Measurements from ENCODE around the gene ZBTB22.
A peak's percentile ranks its signal among the peaks of the same experiment; 100 is the strongest.
"Not testable (repeated sequence)": the region's sequence is repeated elsewhere in the genome, so short reads cannot be mapped to it uniquely, and the experiment has no call there.

ZBTB22 gene

GRCh38 chr6:33317669-33318425, at the start of gene ZBTB22:
TSS of gene ZBTB22 (minus strand) at chr6:33317744. CDS start at chr6:33316916, 828 bp downstream.
- peak; percentile 53 to 100 (median 98) for DNase-seq

DNA sequence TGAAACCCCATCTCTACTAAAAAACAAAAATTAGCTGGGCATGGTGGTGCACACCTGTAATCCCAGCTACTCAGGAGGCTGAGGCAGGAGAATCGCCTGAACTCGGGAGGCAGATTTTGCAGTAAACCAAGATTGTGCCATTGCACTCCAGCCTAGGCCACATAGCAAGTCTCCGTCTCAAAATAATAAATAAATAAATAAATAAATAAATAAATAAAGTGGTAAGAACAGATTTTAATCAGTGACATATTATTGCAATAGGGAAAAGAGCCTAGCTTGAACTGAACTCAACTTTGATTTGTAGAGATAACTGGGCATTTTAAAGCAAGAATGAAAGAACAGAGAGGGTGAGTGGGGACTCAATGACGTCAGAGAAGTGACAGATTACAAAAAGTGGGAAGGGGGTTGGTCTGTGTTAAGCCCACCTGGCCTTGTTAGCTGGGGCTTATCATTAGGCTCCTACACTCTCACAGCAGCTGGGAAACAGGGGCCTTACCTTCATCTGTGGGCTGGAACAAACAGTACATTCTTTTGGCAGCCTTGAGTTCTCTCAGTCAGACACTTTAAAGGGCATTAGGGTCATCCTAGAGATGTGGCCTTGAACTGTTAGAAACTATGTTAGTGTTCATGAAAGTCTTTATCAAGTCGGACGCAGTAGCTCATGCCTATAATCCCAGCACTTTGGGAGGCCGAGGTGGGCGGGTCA, 49.6 kb upstream of the ZBTB22 start:
- no peak for DNase-seq

DNA sequence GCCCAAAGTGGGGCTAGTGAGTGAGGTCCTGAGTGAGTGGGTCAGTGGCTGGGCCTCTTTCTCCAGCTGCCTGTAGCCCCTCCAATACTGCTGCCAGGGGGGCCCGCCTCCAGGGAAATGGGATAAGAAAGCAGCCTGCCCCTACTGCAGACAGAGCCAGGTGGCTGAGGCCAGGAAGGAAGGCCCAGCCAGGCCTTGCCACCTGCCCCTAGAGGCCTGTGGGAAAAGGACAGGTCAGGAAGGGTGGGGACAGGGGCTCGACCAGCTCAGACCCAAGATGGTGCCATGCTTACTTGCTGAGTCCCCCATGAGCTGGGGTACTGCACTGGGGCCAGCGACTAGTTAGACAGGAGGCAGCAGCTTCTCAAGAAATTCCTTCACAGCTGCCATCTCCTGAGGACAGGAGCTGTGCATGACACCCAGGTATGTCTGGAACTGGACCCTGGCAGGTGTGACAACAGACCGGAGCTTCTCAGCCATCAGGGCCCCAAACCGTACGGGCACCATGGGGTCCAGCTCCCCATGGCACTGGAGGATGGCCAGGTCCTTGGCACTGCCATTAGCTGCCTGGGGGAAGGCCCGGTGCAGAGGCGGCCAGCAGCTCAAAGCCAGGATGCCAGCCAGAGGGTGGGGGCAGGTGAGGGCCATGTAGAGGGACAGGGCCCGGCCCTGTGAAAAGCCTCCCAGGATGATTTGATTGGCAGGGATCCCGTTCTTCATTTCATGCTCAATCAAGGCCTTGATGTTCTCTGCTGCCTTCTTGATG, 47.8 kb upstream of the ZBTB22 start:
- not testable (repeated sequence) for DNase-seq

GRCh38 chr6:33364475-33365205, 47.1 kb upstream of the ZBTB22 start:
- not testable (repeated sequence) for DNase-seq

DNA sequence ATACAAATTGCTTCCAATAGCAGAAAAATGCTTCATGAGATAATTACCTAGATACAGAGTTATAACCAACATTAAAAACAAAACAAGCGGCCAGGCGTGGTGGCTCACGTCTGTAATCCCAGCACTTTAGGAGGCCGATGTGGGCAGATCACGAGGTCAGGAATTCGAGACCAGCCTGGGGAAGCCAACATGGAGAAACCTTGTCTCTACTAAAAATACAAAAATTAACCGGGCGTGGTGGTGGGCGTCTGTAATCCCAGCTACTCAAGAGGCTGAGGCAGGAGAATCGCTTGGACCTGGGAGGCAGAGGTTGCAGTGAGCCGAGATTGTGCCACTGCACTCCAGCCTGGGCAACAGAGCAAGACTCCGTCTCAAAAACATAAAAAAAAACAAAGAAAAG, 45.9 kb upstream of the ZBTB22 start:
- not testable (repeated sequence) for DNase-seq

DNA sequence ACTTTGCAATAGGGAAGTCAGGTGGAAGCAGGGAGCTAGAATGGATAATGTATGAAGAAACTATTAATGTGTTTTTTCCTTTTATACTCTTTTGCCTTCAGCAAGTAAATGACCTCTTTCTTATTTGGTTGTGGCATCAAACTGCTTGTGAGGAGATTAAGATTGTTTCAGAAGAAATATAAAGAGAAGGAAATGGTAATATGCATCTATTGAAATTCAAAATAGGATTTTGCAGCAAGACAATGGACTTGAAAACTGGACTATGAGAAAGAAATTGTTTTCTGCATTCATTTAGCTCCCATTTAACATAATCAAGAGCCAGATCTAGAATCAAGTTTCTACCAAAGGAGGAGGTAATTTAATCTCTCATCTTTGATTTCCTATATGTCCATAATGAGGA, 41.8 kb upstream of the ZBTB22 start:
- no peak for DNase-seq

DNA sequence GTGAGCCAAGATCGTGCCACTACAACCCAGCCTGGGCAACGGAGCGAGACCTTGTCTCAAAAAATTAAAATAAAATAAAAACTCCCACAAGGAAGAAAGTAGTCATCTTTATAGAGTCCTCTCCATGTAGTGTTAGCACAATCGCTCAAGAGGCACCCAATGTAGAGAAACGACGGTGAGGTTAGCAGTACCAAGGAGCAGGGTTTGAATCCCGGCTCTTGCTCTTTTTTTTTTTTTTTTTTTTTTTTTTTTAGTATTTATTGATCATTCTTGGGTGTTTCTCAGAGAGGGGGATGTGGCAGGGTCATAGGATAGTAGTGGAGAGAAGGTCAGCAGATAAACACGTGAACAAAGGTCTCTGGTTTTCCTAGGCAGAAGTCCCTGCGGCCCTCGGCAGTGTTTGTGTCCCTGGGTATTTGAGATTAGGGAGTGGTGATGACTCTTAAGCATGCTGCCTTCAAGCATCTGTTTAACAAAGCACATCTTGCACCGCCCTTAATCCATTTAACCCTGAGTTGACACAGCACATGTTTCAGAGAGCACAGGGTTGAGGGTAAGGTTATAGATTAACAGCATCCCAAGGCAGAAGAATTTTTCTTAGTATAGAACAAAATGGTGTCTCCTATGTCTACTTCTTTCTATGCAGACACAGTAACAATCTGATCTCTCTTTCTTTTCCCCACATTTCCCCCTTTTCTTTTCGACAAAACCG, 39.8 kb upstream of the ZBTB22 start:
- DNase-seq, result not testable (repeated sequence)

- DNase-seq, result no peak
Observed at GRCh38 chr6:33356295-33356694, 38.8 kb upstream of the ZBTB22 start.

DNA sequence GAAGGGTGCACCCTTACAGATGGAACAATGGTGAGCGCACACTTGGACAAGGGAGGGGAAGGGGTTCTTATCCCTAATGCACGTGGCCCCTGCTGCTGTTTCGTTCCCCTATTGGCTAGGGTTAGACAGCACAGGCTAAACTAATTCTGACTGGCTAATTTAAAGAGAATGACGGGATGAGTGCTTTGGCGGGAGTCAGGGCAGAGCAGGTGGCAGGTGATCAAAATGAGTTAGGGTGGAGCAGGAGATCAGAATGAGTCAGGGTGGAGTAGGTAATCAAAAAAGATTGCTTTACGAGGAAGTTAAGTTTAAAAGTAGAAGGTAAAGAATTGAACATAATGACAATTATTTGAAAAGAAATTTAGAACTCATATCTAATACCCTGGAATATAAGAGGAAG, 38.3 kb upstream of the ZBTB22 start:
- DNase-seq, result not testable (repeated sequence)

GRCh38 chr6:33347816-33348215, 30.3 kb upstream of the ZBTB22 start:
- no peak for DNase-seq

DNA sequence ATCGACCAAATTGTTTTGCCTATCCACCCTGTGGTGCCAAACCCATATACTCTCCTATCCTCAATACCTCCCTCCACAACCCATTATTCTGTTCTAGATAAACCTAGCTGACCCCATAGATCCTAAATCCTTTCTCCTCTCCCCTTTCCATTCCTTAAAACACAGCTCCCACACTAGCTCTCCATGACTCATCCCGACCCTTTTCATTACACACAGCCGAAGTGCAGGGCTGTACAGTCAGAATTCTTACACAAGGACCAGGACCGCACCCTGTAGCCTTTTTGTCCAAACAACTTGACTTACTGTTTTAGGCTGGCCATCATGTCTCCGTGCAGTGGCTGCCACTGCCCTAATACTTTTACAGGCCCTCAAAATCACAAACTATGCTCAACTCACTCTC, 29.4 kb upstream of the ZBTB22 start:
- not testable (repeated sequence) for DNase-seq

- peak in 18 of 56 donors; percentile 1 to 41 (median 6) for DNase-seq
Observed at GRCh38 chr6:33344701-33345697, 27.5 kb upstream of the ZBTB22 start.

DNA sequence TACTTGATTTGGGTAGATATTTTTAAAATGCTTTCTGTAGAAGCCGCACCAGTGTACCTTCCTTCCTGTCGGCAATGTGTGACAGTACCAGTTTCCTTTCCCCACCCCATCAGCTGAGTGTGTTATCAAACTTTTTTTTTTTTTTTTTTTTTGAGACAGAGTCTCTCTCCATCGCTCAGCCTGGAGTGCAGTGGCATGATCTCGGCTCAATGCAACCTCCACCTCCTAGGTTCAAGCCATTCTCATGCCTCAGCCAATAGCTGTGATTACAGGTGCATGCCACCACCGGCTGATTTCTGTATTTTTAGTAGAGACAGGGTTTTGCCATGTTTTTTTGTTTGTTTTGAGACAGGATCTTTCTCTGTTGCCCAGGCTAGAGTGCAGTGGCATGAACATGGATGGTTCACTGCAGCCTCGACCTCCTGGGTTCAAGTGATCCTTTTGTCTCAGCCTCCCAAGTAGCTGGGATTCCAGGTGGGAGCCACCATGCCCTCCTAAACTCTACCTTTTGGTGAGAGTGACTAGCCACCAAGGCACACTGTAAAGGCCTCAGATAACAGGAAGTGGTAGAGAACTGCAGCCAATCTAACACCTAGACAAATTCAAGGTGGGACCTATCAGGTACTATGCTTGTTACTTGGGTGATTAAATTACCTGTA, 26.5 kb upstream of the ZBTB22 start:
- no peak for DNase-seq

- not testable (repeated sequence) for DNase-seq
Observed at GRCh38 chr6:33343606-33343952, 26.0 kb upstream of the ZBTB22 start.

- no peak for DNase-seq
Observed at GRCh38 chr6:33339193-33339592, 21.6 kb upstream of the ZBTB22 start.

- DNase-seq, result no peak
Observed at GRCh38 chr6:33336495-33336894, 19.0 kb upstream of the ZBTB22 start.

DNA sequence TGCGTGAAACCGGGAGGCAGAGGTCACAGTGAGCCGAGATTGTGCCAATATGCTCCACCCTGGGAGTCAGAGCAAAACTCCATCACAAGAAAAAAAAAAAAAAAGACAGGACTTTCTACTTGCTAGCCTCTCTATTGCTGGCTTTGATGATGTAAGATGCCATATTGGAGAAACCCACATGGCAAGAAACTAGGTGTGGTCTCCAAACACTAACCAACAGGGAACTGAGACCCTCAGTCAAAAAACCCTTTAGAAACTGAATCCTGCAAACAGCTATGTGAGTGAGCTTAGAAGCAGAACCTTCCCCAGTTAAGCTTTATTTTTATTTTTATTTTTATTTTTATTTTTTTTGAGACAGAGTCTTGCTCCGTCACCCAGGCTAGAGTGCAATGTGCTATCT, 18.4 kb upstream of the ZBTB22 start:
- DNase-seq, result no peak

DNA sequence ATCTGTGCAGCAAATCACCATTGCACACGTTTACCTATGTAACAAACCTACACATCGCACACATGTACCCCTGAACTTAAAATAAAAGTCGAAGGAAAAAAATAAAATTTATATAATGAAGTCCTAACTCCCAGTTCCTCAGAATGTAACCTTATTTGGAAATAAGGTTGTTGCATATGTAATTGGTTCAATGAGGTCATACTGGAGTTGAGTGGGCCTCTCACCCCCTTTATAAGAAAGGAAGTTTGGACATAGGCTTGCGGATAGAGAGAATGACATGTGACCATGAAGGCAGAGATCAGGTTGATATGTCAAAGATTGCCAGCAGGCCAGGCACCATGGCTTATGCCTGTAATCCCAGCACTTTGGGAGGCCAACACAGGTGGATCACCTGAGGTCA, 16.1 kb upstream of the ZBTB22 start:
- no peak for DNase-seq

- no peak for DNase-seq
Observed at GRCh38 chr6:33330736-33331135, 13.2 kb upstream of the ZBTB22 start.
